ENCODE measurements around the gene AXL.
"Not testable (repeated sequence)": the region's sequence is repeated elsewhere in the genome, so short reads cannot be mapped to it uniquely, and the experiment has no call there.

GRCh38 chr19:41180173-41180572 is 38.9 kb upstream of the AXL start:
- TF ChIP-seq, protein P1, sequence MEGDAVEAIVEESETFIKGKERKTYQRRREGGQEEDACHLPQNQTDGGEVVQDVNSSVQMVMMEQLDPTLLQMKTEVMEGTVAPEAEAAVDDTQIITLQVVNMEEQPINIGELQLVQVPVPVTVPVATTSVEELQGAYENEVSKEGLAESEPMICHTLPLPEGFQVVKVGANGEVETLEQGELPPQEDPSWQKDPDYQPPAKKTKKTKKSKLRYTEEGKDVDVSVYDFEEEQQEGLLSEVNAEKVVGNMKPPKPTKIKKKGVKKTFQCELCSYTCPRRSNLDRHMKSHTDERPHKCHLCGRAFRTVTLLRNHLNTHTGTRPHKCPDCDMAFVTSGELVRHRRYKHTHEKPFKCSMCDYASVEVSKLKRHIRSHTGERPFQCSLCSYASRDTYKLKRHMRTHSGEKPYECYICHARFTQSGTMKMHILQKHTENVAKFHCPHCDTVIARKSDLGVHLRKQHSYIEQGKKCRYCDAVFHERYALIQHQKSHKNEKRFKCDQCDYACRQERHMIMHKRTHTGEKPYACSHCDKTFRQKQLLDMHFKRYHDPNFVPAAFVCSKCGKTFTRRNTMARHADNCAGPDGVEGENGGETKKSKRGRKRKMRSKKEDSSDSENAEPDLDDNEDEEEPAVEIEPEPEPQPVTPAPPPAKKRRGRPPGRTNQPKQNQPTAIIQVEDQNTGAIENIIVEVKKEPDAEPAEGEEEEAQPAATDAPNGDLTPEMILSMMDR (IDR thresholded peaks at IDR 0.05), result not testable (repeated sequence)
- TF ChIP-seq POLR2A, EP300 (IDR thresholded peaks at IDR 0.05): not testable (repeated sequence)

Data from tibial nerve (tissue), 4 donors.